K562 (cell line): Measurements from ENCODE around the gene NIPAL3. TPM values are rescaled to one million over a fixed set of nuclear protein-coding genes. Genes with fewer than 3 reads are reported as not detected.

Experiments
- CEBPG ChIP-seq, 3 experiments: fragments of 200-800 bp in 1 of 3; sonication (Bioruptor generic) in 1 of 3; sonication (generic) in 1 of 3; formaldehyde crosslinking in 1 of 3; IDR thresholded peaks in 2 of 3; conservative IDR thresholded peaks in 1 of 3; 2 replicates each; pipeline versions ENCODE4 v1.6.1 to v1.8.0; 2016 to 2022; ENCODE audit warnings: missing compliant biosample characterization in 2 of 3, missing genetic modification characterization in 2 of 3, mild to moderate bottlenecking in 1 of 3, missing genetic modification reagents in 1 of 3
- E2F1 ChIP-seq: sonication (generic); formaldehyde crosslinking; IDR thresholded peaks from 2 replicates; pipeline ENCODE4 v1.8.1; 2023; ENCODE audit warnings: mild to moderate bottlenecking, missing genetic modification reagents, moderate library complexity
- FOXK2 ChIP-seq, 2 experiments: fragments of 450-650 bp; IDR thresholded peaks in 1 of 2; conservative IDR thresholded peaks in 1 of 2; 2 replicates each; pipeline ENCODE4 v1.6.1; 2016; ENCODE audit warnings: low read depth in 2 of 2, mild to moderate bottlenecking in 1 of 2
- GTF2B ChIP-seq: IDR thresholded peaks from 2 replicates; pipeline ENCODE4 v1.6.1; 2011; ENCODE audit not compliant: insufficient read length; ENCODE audit errors: extremely low read depth
- HNRNPH1 ChIP-seq: fragments of 200-400 bp; formaldehyde crosslinking; optimal IDR thresholded peaks from 2 replicates; pipeline ENCODE3; 2017; ENCODE audit warnings: low read depth, mild to moderate bottlenecking, low read length, moderate library complexity
- HNRNPUL1 ChIP-seq: fragments of 200-400 bp; formaldehyde crosslinking; IDR thresholded peaks from 2 replicates; pipeline ENCODE4 v1.6.1; 2017; ENCODE audit warnings: low read length
- MAFG ChIP-seq: fragments of 450-650 bp; conservative IDR thresholded peaks from 2 replicates; pipeline ENCODE4 v1.6.1; 2016; ENCODE audit warnings: missing genetic modification characterization, missing compliant biosample characterization
- SIX5 ChIP-seq, 2 experiments: IDR thresholded peaks; 2 replicates each; pipeline ENCODE4 v1.6.1; 2011; ENCODE audit warnings: low read length in 2 of 2, borderline replicate concordance in 1 of 2, low read depth in 1 of 2, mild to moderate bottlenecking in 1 of 2, moderate library complexity in 1 of 2; ENCODE audit not compliant: insufficient read depth in 1 of 2
- SMAD2 ChIP-seq: fragments of 150-350 bp; IDR thresholded peaks from 2 replicates; pipeline ENCODE4 v1.6.1; 2014; ENCODE audit warnings: low read depth, mild to moderate bottlenecking, low read length
- SMARCA5 ChIP-seq: fragments of 450-650 bp; IDR thresholded peaks from 2 replicates; pipeline ENCODE4 v1.6.1; 2016
- SRSF7 ChIP-seq: fragments of 200-400 bp; formaldehyde crosslinking; optimal IDR thresholded peaks from 2 replicates; pipeline ENCODE3; 2017; ENCODE audit warnings: mild to moderate bottlenecking, low read depth, low read length
- STAT6 ChIP-seq: sonication (generic); formaldehyde crosslinking; IDR thresholded peaks from 2 replicates; pipeline ENCODE4 v1.8.1; 2023; ENCODE audit warnings: mild to moderate bottlenecking, missing genetic modification reagents
- ZBTB43 ChIP-seq: sonication (generic); formaldehyde crosslinking; IDR thresholded peaks from 2 replicates; pipeline ENCODE4 v1.8.0; 2023; ENCODE audit warnings: mild to moderate bottlenecking, missing genetic modification reagents
- ZNF445 ChIP-seq: fragments of 250-450 bp; sonication (Bioruptor Pico); IDR thresholded peaks from 2 replicates; pipeline ENCODE4 v1.4.0; 2020; ENCODE audit warnings: low read depth, mild to moderate bottlenecking, moderate library complexity
- ZNF507 ChIP-seq: conservative IDR thresholded peaks from 2 replicates; pipeline ENCODE4 v1.6.1; 2017; ENCODE audit warnings: missing genetic modification characterization, missing compliant biosample characterization
- polyA plus RNA-seq, 8 experiments: library from polyadenylated mRNA; depleted of rRNA in 4 of 8; stranded (reverse) in 5 of 8; unstranded in 3 of 8; fragments of >200 nt; fragmentation: Nextera tagmentation in 2 of 8; fragmentation: Illumina TruSeq in 1 of 8; extraction: Ambion mirVana in 2 of 8; extraction: Trizol in 1 of 8; gene quantifications; 2 replicates each; pipeline versions ENCODE4 v1.2.1 to v1.2.3, GENCODE V29; 2011 to 2014; ENCODE audit warnings: inconsistent platforms in 1 of 8, missing spikeins in 1 of 8
- total RNA-seq, 7 experiments: library from RNA; depleted of rRNA in 6 of 7; stranded (reverse); fragments of >200 nt in 6 of 7; fragmentation: Illumina TruSeq in 2 of 7; extraction: Trizol in 2 of 7; gene quantifications; 2 replicates each; pipeline versions ENCODE4 v1.2.1 to v1.2.3, GENCODE V29; 2011 to 2021; ENCODE audit warnings: low replicate concordance in 1 of 7
- TF ChIP-seq, protein P1 (sequence below): fragments of 250-450 bp; sonication (Bioruptor Pico); IDR thresholded peaks from 2 replicates; pipeline ENCODE4 v1.8.0; 2022; ENCODE audit warnings: inconsistent platforms, mild to moderate bottlenecking, moderate library complexity, borderline replicate concordance
- TF ChIP-seq, protein P2 (sequence below): fragments of 450-650 bp; IDR thresholded peaks from 2 replicates; pipeline ENCODE4 v1.7.0; 2016; ENCODE audit warnings: borderline replicate concordance

NIPAL3 gene
- total and polyA plus RNA-seq, 9 of the 15 experiments (the other 6 are each of a cell fraction or from before 2014, with no cell fraction given): 10.5 to 26.3 (median 16.0) TPM

GRCh38 chr1:24415334-24415909 lies at the start of gene NIPAL3 (continued):
- no peak for TF ChIP-seq MAFG (tag)
- peak; percentile 86 to 94 for TF ChIP-seq FOXK2 (conservative IDR thresholded peaks at IDR 0.05 in 1 of 2, IDR thresholded peaks at IDR 0.05 in 1 of 2; ENCODE audit: low read depth in 2 of 2)
- no peak for TF ChIP-seq SIX5 (IDR thresholded peaks at IDR 0.05; ENCODE audit: borderline replicate concordance in 1 of 2, insufficient read depth in 1 of 2, low read depth in 1 of 2, low read length in 2 of 2)
- TF ChIP-seq STAT6 (CRISPR knock-in tag): no peak
- TF ChIP-seq ZNF507 (tag): no peak
- TF ChIP-seq, protein P1, sequence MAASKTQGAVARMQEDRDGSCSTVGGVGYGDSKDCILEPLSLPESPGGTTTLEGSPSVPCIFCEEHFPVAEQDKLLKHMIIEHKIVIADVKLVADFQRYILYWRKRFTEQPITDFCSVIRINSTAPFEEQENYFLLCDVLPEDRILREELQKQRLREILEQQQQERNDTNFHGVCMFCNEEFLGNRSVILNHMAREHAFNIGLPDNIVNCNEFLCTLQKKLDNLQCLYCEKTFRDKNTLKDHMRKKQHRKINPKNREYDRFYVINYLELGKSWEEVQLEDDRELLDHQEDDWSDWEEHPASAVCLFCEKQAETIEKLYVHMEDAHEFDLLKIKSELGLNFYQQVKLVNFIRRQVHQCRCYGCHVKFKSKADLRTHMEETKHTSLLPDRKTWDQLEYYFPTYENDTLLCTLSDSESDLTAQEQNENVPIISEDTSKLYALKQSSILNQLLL (CRISPR knock-in tag): no peak
- no peak for TF ChIP-seq GTF2B
- TF ChIP-seq SMARCA5: no peak
- TF ChIP-seq, protein P2, sequence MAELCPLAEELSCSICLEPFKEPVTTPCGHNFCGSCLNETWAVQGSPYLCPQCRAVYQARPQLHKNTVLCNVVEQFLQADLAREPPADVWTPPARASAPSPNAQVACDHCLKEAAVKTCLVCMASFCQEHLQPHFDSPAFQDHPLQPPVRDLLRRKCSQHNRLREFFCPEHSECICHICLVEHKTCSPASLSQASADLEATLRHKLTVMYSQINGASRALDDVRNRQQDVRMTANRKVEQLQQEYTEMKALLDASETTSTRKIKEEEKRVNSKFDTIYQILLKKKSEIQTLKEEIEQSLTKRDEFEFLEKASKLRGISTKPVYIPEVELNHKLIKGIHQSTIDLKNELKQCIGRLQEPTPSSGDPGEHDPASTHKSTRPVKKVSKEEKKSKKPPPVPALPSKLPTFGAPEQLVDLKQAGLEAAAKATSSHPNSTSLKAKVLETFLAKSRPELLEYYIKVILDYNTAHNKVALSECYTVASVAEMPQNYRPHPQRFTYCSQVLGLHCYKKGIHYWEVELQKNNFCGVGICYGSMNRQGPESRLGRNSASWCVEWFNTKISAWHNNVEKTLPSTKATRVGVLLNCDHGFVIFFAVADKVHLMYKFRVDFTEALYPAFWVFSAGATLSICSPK: no peak
- no peak for TF ChIP-seq CEBPG (CRISPR knock-in tag; IDR thresholded peaks at IDR 0.05)
- TF ChIP-seq CEBPG (tag; conservative IDR thresholded peaks at IDR 0.05 in 1 of 2, IDR thresholded peaks at IDR 0.05 in 1 of 2): no peak
- TF ChIP-seq ZBTB43 (CRISPR knock-in tag): no peak
- TF ChIP-seq SMAD2: no peak
- TF ChIP-seq SRSF7: no peak
- 0 out of 2 replicates have a peak, but pooled peaks have one; percentile 26 for TF ChIP-seq E2F1
- TF ChIP-seq HNRNPH1: no peak
- no peak for TF ChIP-seq HNRNPUL1
- TF ChIP-seq ZNF445: no peak
